Esophagus squamous epithelium (tissue), 5 donors: ENCODE results near the gene ATP11A. TPM values are rescaled to one million over a fixed set of nuclear protein-coding genes. Genes with fewer than 3 reads are reported as not detected.
A peak's percentile ranks its signal among the peaks of the same experiment; 100 is the strongest.
"Not testable (repeated sequence)": the region's sequence is repeated elsewhere in the genome, so short reads cannot be mapped to it uniquely, and the experiment has no call there.

ENCODE experiments used
- DNase-seq: peaks from one replicate; lab custom pipeline; 2025; lab: John Stamatoyannopoulos, UW
- H3K27ac ChIP-seq, 4 donors: fragments of 200-600 bp; sonication (generic); one replicate each; pipeline ENCODE4 v1.5.1; 2016 to 2019; ENCODE audit warnings: mild to moderate bottlenecking in 1 of 4
- H3K27me3 ChIP-seq, 4 donors: fragments of 200-600 bp; sonication (generic); 1 replicate in 3 of 4; 2 replicates in 1 of 4; pipeline versions ENCODE4 v1.5.1 to v1.6.0; 2017 to 2021; ENCODE audit warnings: antibody characterized with exemption in 1 of 4
- H3K36me3 ChIP-seq, 3 donors: fragments of 200-600 bp; sonication (generic); one replicate each; pipeline ENCODE4 v1.5.1; 2016 to 2019
- H3K4me1 ChIP-seq, 3 donors: fragments of 200-600 bp; sonication (generic); one replicate each; pipeline ENCODE4 v1.5.1; 2017 to 2019
- H3K4me3 ChIP-seq, 4 donors: fragments of 200-600 bp; sonication (generic); 1 replicate in 3 of 4; 2 replicates in 1 of 4; pipeline ENCODE4 v1.5.1; 2016 to 2019; ENCODE audit warnings: mild to moderate bottlenecking in 2 of 4, moderate library complexity in 1 of 4
- H3K9me3 ChIP-seq, 3 donors: fragments of 200-600 bp; sonication (generic); one replicate each; pipeline ENCODE4 v1.5.1; 2016 to 2019
- CTCF ChIP-seq, 6 experiments: fragments of 450-650 bp in 4 of 6; fragments of 200-600 bp in 2 of 6; sonication (generic) in 2 of 6; IDR thresholded peaks; one replicate each; pipeline ENCODE4 v1.5.1; 2016 to 2019; ENCODE audit warnings: antibody characterized with exemption in 6 of 6, mild to moderate bottlenecking in 4 of 6, moderate library complexity in 4 of 6
- POLR2A ChIP-seq, 4 donors: fragments of 450-650 bp; IDR thresholded peaks; one replicate each; pipeline ENCODE4 v1.6.1; 2017; ENCODE audit warnings: antibody characterized with exemption in 4 of 4, mild to moderate bottlenecking in 4 of 4, moderate library complexity in 3 of 4
- WGBS, 2 donors: methylation state at CpG; one replicate each; pipeline ENCODE4 v1.1.5; 2018; 5-methylcytosine and 5-hydroxymethylcytosine counted together
- intact Hi-C: fragments of 100-400 bp; cut with DNase I; formaldehyde crosslinking; loops from one replicate; pipeline ENCODE4 v1.15.0; 2022
- total RNA-seq, 4 donors: library from RNA; depleted of rRNA; stranded (reverse); fragments of >200 nt; gene quantifications; one replicate each; pipeline ENCODE4 v1.1.0, GENCODE V29; 2016
- donor health status: DM: yes; HTN: yes; CAD: no.

ATP11A gene
- total RNA-seq, 4 donors from 2014 or later: 9.6 to 20.0 (median 16.1) TPM

- DNase-seq: no peak
- Histone ChIP-seq H3K27me3 (no peaks in the 10 kb centered on the region), H3K4me1 (peaks cover 0 to 7% (median 6%) of the 10 kb centered on the region in 3 donors), H3K27ac (no peak overlapping the region), H3K36me3 (peaks cover 0 to 63% (median 0%) of the 10 kb centered on the region in 3 donors), H3K9me3 (peaks cover 0 to 4% (median 0%) of the 10 kb centered on the region in 3 donors), H3K4me3 (no peak overlapping the region)
- WGBS, 2 donors: 77 to 88% methylated on average over 6 to 8 of the region's 15 CpGs
- TF ChIP-seq POLR2A (IDR thresholded peaks at IDR 0.05) (no peak), CTCF (IDR thresholded peaks at IDR 0.05) (no peak)
- intact Hi-C loops: loop anchor here (10.0 kb wide), 1 partner anchor 235 kb away; no protein-coding TSS in a partner anchor
Observed at GRCh38 chr13:112869202-112870050, 179.6 kb downstream of the ATP11A start.

DNA sequence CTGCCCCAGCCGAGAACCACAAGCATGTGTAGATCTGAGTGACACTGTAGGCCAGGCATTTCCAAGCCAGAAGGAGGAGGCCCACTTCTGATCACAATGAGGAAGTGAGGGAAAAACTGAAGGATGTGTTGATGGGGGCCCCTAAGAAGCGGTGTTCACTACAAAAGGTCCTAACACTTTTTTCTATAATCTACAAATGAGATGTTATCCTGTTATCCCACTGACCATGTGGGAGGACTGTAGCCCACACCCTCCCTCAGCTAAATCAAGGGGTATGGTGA is 180.2 kb downstream of the ATP11A start:
- DNase-seq: no peak
- Histone ChIP-seq H3K4me1 (peaks cover 0 to 11% (median 6%) of the 10 kb centered on the region in 3 donors), H3K4me3 (no peak overlapping the region), H3K27ac (no peak overlapping the region), H3K9me3 (peaks cover 0 to 4% (median 0%) of the 10 kb centered on the region in 3 donors), H3K36me3 (peaks cover 0 to 59% (median 0%) of the 10 kb centered on the region in 3 donors), H3K27me3 (no peaks in the 10 kb centered on the region)
- intact Hi-C loops: loop anchor here (10.0 kb wide), 1 partner anchor 235 kb away; no protein-coding TSS in a partner anchor
- WGBS, 2 donors: 92 to 100% methylated on average over 1 of the region's 2 CpGs
- TF ChIP-seq POLR2A (IDR thresholded peaks at IDR 0.05) (no peak), CTCF (IDR thresholded peaks at IDR 0.05) (no peak)

DNA sequence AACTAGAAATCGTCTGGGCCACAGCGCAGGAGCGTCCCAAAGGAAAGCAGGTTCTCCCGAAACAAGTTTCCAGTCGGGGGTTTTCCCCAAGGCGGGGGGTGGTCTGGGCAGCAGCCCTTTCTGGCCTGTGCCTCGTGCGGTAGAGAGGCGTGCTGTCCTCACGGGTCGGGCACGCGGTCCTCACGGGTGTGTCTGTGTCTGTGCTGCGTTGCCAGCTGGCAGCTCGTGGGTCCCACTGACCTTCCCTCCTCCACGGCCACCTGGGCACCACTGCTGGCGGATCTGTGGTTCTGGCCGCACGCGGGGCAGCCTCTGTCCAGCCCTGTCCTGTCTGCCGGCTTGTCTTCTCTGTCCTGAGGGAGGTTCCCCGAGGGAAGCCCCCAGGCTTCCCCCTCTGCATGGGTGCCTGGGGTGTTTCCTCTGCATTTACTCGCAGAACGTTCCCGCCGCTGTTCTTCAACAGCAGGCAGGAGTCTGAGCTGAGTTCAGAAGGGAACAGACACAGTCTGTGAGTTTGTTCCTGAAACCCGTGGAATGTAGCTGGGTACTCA is 181.0 kb downstream of the ATP11A start:
- no peak for DNase-seq
- Histone ChIP-seq H3K9me3 (peaks cover 0 to 4% (median 0%) of the 10 kb centered on the region in 3 donors), H3K27ac (no peak overlapping the region), H3K4me3 (no peak overlapping the region), H3K27me3 (no peaks in the 10 kb centered on the region), H3K4me1 (peaks cover 0 to 11% (median 6%) of the 10 kb centered on the region in 3 donors), H3K36me3 (peaks cover 0 to 59% (median 0%) of the 10 kb centered on the region in 3 donors)
- TF ChIP-seq CTCF (IDR thresholded peaks at IDR 0.05): no peak
- TF ChIP-seq POLR2A (IDR thresholded peaks at IDR 0.05): no peak
- intact Hi-C loops: loop anchor here (10.0 kb wide), 1 partner anchor 236 kb away; no protein-coding TSS in a partner anchor
- 86 to 93% methylated on average over 11 to 15 of the region's 28 CpGs for WGBS, 2 donors

DNA sequence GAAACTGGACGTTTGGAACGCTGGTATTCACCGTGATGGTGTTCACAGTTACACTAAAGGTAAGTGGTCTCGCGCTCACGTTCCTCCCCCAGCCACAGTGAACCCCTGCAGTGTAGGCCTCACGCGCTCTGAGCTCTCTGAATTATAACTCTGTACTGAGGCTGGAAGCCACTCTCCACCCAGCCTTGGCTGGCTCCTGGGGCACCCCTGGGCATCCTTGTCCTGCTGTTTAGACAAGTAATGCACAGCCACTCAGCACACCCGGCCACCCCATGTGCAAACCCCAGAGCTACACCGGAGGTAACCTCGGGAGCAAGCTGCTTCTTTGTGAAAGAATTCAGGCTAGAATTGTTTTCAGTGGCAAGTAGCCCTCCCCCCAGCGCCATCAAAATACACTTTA is 181.9 kb downstream of the ATP11A start:
- H3K36me3 ChIP-seq: peaks cover 0 to 62% (median 0%) of the 10 kb centered on the region in 3 donors

GRCh38 chr13:112872657-112873631 is 183.1 kb downstream of the ATP11A start:
- not testable (repeated sequence) for H3K27me3 ChIP-seq, H3K9me3 ChIP-seq, H3K4me3 ChIP-seq, DNase-seq
- 34 to 44% methylated on average over 19 to 24 of the region's 25 CpGs for WGBS, 2 donors
- intact Hi-C loops: loop anchor here (10.0 kb wide), 1 partner anchor 238 kb away; no protein-coding TSS in a partner anchor
- Histone ChIP-seq H3K4me1 (peaks cover 0 to 11% (median 6%) of the 10 kb centered on the region in 3 donors), H3K36me3 (peaks cover 0 to 62% (median 0%) of the 10 kb centered on the region in 3 donors), H3K27ac (peak overlapping the region; percentile 18 to 73 (median 42))

More for the DNA sequence above, 181.9 kb downstream of the ATP11A start:
- no peak for DNase-seq
- H3K4me3 ChIP-seq: no peak overlapping the region
- H3K9me3 ChIP-seq: peaks cover 0 to 4% (median 0%) of the 10 kb centered on the region in 3 donors
- H3K27ac ChIP-seq: no peak overlapping the region
- no peak for TF ChIP-seq POLR2A (IDR thresholded peaks at IDR 0.05)
- TF ChIP-seq CTCF (IDR thresholded peaks at IDR 0.05): no peak
- no peaks in the 10 kb centered on the region for H3K27me3 ChIP-seq
- peaks cover 0 to 11% (median 6%) of the 10 kb centered on the region in 3 donors for H3K4me1 ChIP-seq
- 91 to 96% methylated on average over 12 of the region's 12 CpGs for WGBS, 2 donors
- intact Hi-C loops: loop anchor here (10.0 kb wide), 1 partner anchor 237 kb away; no protein-coding TSS in a partner anchor
